Measurements from ENCODE around the gene DPP7.
"Not testable (repeated sequence)": the region's sequence is repeated elsewhere in the genome, so short reads cannot be mapped to it uniquely, and the experiment has no call there.

The DPP7 gene

DNA sequence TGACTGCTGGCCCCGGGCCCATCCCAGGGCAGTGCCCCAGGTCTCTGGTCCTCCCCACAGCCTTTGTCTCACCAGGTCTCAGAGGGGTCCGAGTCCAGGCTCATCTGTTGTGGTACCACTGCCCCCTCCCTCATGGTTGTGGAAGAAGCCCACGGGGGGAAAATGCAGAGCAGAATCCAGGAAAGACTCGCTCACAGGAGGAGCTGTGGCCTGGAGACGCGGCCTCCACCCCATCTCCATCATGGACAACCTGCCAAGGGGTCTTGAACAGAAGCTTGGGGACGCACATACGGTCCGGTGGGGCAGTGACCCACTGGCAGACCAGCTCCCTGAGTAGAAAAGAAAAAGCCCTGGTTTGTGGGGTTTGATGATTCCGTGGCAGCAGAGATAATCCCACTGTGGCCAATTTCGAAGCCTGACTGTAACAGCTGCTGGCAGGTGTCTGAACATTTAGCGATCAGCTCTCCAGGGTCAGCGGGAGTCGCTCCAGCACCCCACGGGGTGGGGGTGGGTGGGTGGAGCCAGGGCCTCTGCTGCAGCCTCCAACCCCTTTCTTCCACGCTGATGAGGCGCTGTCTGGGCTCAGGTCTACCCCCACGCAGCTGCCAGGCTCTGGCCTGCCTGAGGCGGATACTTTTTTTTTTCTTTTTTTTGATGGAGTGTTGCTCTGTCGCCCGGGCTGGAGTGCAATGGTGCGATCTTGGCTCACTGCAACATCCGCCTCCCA lies 22.5 kb upstream of the DPP7 start:
- H3K4me3 ChIP-seq (ENCODE audit: low read depth, low read length), result no peak overlapping the region
- TF ChIP-seq, protein P1, sequence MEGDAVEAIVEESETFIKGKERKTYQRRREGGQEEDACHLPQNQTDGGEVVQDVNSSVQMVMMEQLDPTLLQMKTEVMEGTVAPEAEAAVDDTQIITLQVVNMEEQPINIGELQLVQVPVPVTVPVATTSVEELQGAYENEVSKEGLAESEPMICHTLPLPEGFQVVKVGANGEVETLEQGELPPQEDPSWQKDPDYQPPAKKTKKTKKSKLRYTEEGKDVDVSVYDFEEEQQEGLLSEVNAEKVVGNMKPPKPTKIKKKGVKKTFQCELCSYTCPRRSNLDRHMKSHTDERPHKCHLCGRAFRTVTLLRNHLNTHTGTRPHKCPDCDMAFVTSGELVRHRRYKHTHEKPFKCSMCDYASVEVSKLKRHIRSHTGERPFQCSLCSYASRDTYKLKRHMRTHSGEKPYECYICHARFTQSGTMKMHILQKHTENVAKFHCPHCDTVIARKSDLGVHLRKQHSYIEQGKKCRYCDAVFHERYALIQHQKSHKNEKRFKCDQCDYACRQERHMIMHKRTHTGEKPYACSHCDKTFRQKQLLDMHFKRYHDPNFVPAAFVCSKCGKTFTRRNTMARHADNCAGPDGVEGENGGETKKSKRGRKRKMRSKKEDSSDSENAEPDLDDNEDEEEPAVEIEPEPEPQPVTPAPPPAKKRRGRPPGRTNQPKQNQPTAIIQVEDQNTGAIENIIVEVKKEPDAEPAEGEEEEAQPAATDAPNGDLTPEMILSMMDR (IDR thresholded peaks at IDR 0.05), result no peak
- H3K36me3 ChIP-seq (ENCODE audit: control insufficient read depth, insufficient read depth, low read length), result no peaks in the 10 kb centered on the region
- no peak overlapping the region for H2AFZ ChIP-seq
- peaks cover 7% of the 10 kb centered on the region for H3K27me3 ChIP-seq (ENCODE audit: control insufficient read depth, insufficient read depth, low read length)
- H3K79me2 ChIP-seq, result no peaks in the 10 kb centered on the region
- no peak overlapping the region for H3K27ac ChIP-seq
- H3K4me2 ChIP-seq (ENCODE audit: low read length), result no peak overlapping the region
- H3K4me1 ChIP-seq, result no peaks in the 10 kb centered on the region
- no peaks in the 10 kb centered on the region for H3K9me3 ChIP-seq (ENCODE audit: control insufficient read depth, low read length)
- no peak overlapping the region for H3K9ac ChIP-seq

DNA sequence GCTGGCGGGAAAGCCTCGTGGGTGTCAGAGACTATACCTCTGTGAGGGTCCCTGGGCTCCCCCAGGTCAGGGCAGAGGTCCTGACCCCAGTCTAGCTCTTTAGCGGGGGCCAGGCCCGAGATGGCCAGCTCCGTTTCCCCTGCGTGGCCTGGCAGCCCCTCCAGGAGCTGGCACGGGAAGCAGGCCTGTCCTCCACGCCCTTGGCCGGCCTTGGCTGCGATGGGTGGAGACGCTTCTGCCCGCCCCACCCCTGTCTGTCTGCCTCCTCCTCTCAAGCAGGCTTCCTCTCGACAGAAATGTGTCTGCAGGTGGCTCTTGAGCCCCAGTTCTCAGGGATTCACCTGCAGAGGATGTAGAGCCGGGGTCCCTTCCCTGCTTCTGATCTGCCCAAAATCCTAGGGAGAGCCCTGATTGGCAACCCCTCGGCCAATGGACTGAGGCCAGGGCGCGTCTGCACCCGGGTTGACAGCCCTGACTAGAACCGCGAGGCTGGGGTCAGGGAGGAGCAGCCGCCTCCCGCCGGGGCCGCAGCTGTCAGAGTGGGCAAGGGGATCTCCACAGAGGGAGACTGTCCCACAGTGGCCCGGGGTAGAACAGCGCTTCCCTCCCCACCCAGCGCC lies 21.8 kb upstream of the DPP7 start:
- Histone ChIP-seq H3K9ac (no peak overlapping the region), H3K9me3 (ENCODE audit: control insufficient read depth, low read length) (no peaks in the 10 kb centered on the region), H3K27me3 (ENCODE audit: control insufficient read depth, insufficient read depth, low read length) (peaks cover 7% of the 10 kb centered on the region), H3K4me1 (no peaks in the 10 kb centered on the region), H3K4me2 (ENCODE audit: low read length) (no peak overlapping the region), H3K36me3 (ENCODE audit: control insufficient read depth, insufficient read depth, low read length) (no peaks in the 10 kb centered on the region), H2AFZ (no peak overlapping the region), H3K4me3 (ENCODE audit: low read depth, low read length) (no peak overlapping the region), H3K27ac (no peak overlapping the region), H3K79me2 (no peaks in the 10 kb centered on the region)
- TF ChIP-seq, protein P1 (IDR thresholded peaks at IDR 0.05), result no peak

DNA sequence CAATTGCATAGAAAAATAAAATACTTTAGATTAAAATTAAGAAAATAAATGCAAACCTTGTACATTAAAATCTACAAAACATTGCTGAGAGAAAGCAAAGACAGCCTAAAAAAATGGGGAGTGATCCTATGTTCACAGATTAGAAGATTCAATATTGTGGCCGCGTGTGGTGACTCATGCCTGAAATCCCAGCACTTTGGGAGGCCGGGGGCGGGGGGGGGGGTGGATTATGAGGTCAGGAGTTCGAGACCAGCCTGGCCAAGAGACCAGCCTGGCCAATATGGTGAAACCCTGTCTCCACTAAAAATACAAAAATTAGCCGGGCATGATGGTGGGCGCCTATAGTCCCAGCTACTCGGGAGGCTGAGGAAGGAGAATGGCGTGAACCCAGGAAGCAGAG lies 20.6 kb upstream of the DPP7 start:
- H3K4me2 ChIP-seq (ENCODE audit: low read length); H3K79me2 ChIP-seq; H3K4me3 ChIP-seq (ENCODE audit: low read depth, low read length); H3K36me3 ChIP-seq (ENCODE audit: control insufficient read depth, insufficient read depth, low read length); H3K4me1 ChIP-seq; H2AFZ ChIP-seq; H3K9ac ChIP-seq; H3K27me3 ChIP-seq (ENCODE audit: control insufficient read depth, insufficient read depth, low read length); H3K27ac ChIP-seq; H3K9me3 ChIP-seq (ENCODE audit: control insufficient read depth, low read length): not testable (repeated sequence)

DNA sequence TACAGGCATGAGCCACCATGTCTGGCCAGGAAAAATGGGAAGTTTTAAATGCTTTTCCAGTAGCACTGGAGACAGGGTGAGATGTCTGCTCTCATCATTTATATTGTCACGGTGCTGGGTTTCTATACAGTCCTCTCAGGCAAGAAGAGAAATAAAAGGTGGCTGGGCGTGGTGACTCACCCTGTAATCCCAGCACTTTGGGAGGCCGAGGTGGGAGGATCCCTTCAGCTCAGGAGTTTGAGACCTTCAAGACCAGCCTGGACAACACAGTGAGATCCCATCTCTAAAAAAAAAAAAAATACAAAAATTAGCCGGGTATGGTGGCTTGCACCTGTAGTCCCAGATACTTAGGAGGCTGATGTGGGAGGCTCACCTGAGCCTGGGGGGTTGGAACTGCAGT lies 19.7 kb upstream of the DPP7 start:
- no peaks in the 10 kb centered on the region for H3K9me3 ChIP-seq (ENCODE audit: control insufficient read depth, low read length)
- no peak overlapping the region for H3K4me2 ChIP-seq (ENCODE audit: low read length)
- H3K4me1 ChIP-seq, result no peaks in the 10 kb centered on the region
- H3K27me3 ChIP-seq (ENCODE audit: control insufficient read depth, insufficient read depth, low read length), result peaks cover 7% of the 10 kb centered on the region
- TF ChIP-seq, protein P1 (IDR thresholded peaks at IDR 0.05), result no peak
- H3K4me3 ChIP-seq (ENCODE audit: low read depth, low read length), result no peak overlapping the region
- no peaks in the 10 kb centered on the region for H3K79me2 ChIP-seq
- H3K27ac ChIP-seq, result no peak overlapping the region
- H3K36me3 ChIP-seq (ENCODE audit: control insufficient read depth, insufficient read depth, low read length), result no peaks in the 10 kb centered on the region
- no peak overlapping the region for H3K9ac ChIP-seq
- H2AFZ ChIP-seq, result no peak overlapping the region

DNA sequence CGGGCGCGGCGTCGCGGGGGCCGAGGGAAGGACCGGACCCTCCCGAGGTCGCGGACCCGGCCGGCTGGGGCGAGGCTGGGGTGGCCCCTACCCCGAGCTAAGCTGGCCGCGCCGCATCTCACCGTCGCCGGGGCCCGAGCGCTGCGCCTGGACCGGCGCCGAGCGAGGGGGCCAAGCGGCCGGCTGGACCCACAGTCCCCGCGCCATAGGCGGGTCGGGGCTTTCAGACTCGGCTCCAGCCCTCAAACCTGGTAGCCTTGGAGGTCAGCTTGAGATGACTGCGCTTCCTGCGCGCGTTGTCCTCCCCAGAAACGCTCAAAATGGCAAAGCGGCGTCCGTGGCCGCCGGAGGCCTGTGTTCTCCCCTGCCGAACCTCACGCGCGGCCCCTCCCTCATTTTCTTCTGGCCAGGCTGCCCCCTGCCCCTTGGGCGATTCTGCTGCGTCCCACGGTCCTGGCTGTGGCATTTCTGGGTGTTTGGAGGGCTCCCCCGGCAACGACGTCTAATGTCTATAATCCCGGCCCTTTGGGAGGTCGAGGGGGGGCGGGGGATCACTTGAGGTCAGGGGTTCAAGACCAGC lies 15.7 kb upstream of the DPP7 start:
- H3K9me3 ChIP-seq (ENCODE audit: control insufficient read depth, low read length), result no peaks in the 10 kb centered on the region
- TF ChIP-seq, protein P1 (IDR thresholded peaks at IDR 0.05), result no peak
- no peak overlapping the region for H3K9ac ChIP-seq
- no peaks in the 10 kb centered on the region for H3K79me2 ChIP-seq
- H3K27ac ChIP-seq, result peak overlapping the region; percentile 19
- H3K36me3 ChIP-seq (ENCODE audit: control insufficient read depth, insufficient read depth, low read length), result no peaks in the 10 kb centered on the region
- peak overlapping the region; percentile 92 for H2AFZ ChIP-seq
- H3K27me3 ChIP-seq (ENCODE audit: control insufficient read depth, insufficient read depth, low read length), result no peaks in the 10 kb centered on the region
- H3K4me1 ChIP-seq, result no peaks in the 10 kb centered on the region
- peak overlapping the region; percentile 79 for H3K4me3 ChIP-seq (ENCODE audit: low read depth, low read length)
- peak overlapping the region; percentile 67 for H3K4me2 ChIP-seq (ENCODE audit: low read length)
